K562 (cell line): ENCODE results near the gene ENPP7. TPM values are rescaled to one million over a fixed set of nuclear protein-coding genes. Genes with fewer than 3 reads are reported as not detected.

Source experiments
- NUFIP1 ChIP-seq: fragments of 450-650 bp; IDR thresholded peaks from 2 replicates; pipeline ENCODE4 v1.6.1; 2018; ENCODE audit not compliant: partially characterized antibody
- PCBP2 ChIP-seq: fragments of 200-400 bp; formaldehyde crosslinking; IDR thresholded peaks from 2 replicates; pipeline ENCODE4 v1.6.1; 2018; ENCODE audit warnings: low read length, low read depth, mild to moderate bottlenecking, moderate library complexity; ENCODE audit not compliant: poor library complexity, severe bottlenecking
- SRSF3 ChIP-seq: fragments of 200-400 bp; formaldehyde crosslinking; IDR thresholded peaks from 2 replicates; pipeline ENCODE4 v1.6.1; 2016; ENCODE audit warnings: mild to moderate bottlenecking, low read length, moderate library complexity; ENCODE audit not compliant: insufficient read depth
- U2AF1 ChIP-seq: fragments of 200-400 bp; formaldehyde crosslinking; optimal IDR thresholded peaks from 2 replicates; pipeline ENCODE3; 2017; ENCODE audit warnings: mild to moderate bottlenecking, low read depth, low read length, moderate library complexity
- ZBED1 ChIP-seq: IDR thresholded peaks from 2 replicates; pipeline ENCODE4 v1.6.1; 2014
- polyA plus RNA-seq, 8 experiments: library from polyadenylated mRNA; depleted of rRNA in 4 of 8; stranded (reverse) in 5 of 8; unstranded in 3 of 8; fragments of >200 nt; fragmentation: Nextera tagmentation in 2 of 8; fragmentation: Illumina TruSeq in 1 of 8; extraction: Ambion mirVana in 2 of 8; extraction: Trizol in 1 of 8; gene quantifications; 2 replicates each; pipeline versions ENCODE4 v1.2.1 to v1.2.3, GENCODE V29; 2011 to 2014; ENCODE audit warnings: inconsistent platforms in 1 of 8, missing spikeins in 1 of 8
- total RNA-seq, 7 experiments: library from RNA; depleted of rRNA in 6 of 7; stranded (reverse); fragments of >200 nt in 6 of 7; fragmentation: Illumina TruSeq in 2 of 7; extraction: Trizol in 2 of 7; gene quantifications; 2 replicates each; pipeline versions ENCODE4 v1.2.1 to v1.2.3, GENCODE V29; 2011 to 2021; ENCODE audit warnings: low replicate concordance in 1 of 7
- TF ChIP-seq, protein P1 (sequence below): fragments of 450-650 bp; IDR thresholded peaks from 2 replicates; pipeline ENCODE4 v1.6.1; 2016; ENCODE audit warnings: borderline replicate concordance
- TF ChIP-seq, protein P2 (sequence below), 3 experiments: IDR thresholded peaks in 2 of 3; conservative IDR thresholded peaks in 1 of 3; 2 replicates each; pipeline ENCODE4 v1.5.1; 2011 to 2012; ENCODE audit warnings: low read length in 3 of 3, mild to moderate bottlenecking in 3 of 3, control low read depth in 2 of 3, improper control_type of control experiment in 1 of 3, inconsistent platforms in 1 of 3, low read depth in 1 of 3, mixed read lengths in 1 of 3, moderate library complexity in 1 of 3; ENCODE audit not compliant: insufficient read depth in 2 of 3

ENPP7 gene
- total and polyA plus RNA-seq, 9 of the 15 experiments (the other 6 are each of a cell fraction or from before 2014, with no cell fraction given): not detected

DNA sequence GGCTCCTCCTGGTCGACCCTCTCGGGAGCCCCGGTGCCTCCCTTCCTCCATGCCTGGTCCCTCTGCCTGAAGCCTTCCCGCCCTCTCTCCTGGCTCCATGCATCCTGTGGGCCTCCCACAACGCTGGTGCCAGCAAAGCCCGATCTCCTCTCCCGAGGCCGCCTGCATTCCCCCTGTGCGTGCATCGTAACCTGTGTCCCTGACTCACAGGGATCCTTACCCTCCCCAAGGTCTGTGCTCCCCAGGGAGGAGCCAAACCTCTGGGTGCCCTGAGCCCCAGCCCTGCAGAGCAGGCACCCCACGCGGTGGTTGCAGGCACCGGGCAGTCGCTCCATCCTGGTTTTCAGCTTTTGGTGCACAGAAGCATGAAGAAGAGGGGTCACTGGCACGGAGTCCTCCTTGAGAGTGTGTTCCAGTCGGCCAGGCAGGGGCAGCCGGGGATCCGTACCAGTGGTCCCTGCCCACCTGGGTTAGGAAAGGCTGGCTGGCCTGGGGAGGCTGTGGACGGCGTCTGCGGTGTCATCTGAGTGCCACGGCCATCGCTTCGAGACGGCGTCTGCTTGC lies 1.8 kb upstream of the ENPP7 start (continued):
- TF ChIP-seq NUFIP1 (no peak), PCBP2 (no peak), U2AF1 (no peak), ZBED1 (no peak), SRSF3 (no peak)
- TF ChIP-seq, protein P1, sequence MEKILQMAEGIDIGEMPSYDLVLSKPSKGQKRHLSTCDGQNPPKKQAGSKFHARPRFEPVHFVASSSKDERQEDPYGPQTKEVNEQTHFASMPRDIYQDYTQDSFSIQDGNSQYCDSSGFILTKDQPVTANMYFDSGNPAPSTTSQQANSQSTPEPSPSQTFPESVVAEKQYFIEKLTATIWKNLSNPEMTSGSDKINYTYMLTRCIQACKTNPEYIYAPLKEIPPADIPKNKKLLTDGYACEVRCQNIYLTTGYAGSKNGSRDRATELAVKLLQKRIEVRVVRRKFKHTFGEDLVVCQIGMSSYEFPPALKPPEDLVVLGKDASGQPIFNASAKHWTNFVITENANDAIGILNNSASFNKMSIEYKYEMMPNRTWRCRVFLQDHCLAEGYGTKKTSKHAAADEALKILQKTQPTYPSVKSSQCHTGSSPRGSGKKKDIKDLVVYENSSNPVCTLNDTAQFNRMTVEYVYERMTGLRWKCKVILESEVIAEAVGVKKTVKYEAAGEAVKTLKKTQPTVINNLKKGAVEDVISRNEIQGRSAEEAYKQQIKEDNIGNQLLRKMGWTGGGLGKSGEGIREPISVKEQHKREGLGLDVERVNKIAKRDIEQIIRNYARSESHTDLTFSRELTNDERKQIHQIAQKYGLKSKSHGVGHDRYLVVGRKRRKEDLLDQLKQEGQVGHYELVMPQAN: no peak
- TF ChIP-seq, protein P2, sequence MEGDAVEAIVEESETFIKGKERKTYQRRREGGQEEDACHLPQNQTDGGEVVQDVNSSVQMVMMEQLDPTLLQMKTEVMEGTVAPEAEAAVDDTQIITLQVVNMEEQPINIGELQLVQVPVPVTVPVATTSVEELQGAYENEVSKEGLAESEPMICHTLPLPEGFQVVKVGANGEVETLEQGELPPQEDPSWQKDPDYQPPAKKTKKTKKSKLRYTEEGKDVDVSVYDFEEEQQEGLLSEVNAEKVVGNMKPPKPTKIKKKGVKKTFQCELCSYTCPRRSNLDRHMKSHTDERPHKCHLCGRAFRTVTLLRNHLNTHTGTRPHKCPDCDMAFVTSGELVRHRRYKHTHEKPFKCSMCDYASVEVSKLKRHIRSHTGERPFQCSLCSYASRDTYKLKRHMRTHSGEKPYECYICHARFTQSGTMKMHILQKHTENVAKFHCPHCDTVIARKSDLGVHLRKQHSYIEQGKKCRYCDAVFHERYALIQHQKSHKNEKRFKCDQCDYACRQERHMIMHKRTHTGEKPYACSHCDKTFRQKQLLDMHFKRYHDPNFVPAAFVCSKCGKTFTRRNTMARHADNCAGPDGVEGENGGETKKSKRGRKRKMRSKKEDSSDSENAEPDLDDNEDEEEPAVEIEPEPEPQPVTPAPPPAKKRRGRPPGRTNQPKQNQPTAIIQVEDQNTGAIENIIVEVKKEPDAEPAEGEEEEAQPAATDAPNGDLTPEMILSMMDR (IDR thresholded peaks at IDR 0.05 in 2 of 3, conservative IDR thresholded peaks at IDR 0.05 in 1 of 3; ENCODE audit: insufficient read depth in 2 of 3, low read depth in 1 of 3, low read length in 3 of 3): no peak
